Choroid plexus epithelial cell (primary cell): Measurements from ENCODE around the gene MEAK7.

ENCODE experiments used
- DNase-seq: peaks from one replicate; pipeline ENCODE4 v3.0.0-alpha.2; 2010; ENCODE audit warnings: low read depth
- H3K4me3 ChIP-seq: 2 replicates; pipeline ENCODE4 v1.5.1; 2011; ENCODE audit warnings: low read depth, mild to moderate bottlenecking, control low read depth, low read length, moderate library complexity
- TF ChIP-seq, protein P1 (sequence below): conservative IDR thresholded peaks from 2 replicates; pipeline ENCODE4 v1.5.1; 2011; ENCODE audit warnings: low read depth, mild to moderate bottlenecking, control low read depth, inconsistent platforms, low read length, moderate library complexity

The MEAK7 gene

DNA sequence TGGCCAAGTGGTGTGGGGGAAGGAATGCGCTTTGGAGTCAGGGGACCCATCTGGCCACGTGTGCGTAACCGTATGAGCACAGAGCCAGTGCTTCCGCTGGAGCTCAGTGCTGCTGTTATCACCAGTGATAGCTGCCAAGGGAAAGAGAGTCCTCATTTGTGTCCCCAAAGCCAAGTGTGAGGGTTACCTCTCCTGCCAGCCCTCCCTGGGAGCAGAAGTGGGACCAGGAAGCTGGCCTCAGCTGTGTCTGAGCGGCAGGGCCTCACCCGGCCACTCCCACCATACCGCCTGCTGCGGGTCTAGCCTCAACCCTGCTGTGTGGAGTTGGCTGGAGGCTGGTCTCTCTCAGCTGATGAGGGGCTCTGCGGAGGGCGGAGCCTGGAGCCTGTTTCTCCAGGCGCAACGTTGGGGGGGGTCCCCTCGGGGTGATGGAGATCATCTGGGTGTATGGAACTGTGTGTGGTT is 44.5 kb downstream of the MEAK7 start:
- H3K4me3 ChIP-seq = no peak overlapping the region
- TF ChIP-seq, protein P1, sequence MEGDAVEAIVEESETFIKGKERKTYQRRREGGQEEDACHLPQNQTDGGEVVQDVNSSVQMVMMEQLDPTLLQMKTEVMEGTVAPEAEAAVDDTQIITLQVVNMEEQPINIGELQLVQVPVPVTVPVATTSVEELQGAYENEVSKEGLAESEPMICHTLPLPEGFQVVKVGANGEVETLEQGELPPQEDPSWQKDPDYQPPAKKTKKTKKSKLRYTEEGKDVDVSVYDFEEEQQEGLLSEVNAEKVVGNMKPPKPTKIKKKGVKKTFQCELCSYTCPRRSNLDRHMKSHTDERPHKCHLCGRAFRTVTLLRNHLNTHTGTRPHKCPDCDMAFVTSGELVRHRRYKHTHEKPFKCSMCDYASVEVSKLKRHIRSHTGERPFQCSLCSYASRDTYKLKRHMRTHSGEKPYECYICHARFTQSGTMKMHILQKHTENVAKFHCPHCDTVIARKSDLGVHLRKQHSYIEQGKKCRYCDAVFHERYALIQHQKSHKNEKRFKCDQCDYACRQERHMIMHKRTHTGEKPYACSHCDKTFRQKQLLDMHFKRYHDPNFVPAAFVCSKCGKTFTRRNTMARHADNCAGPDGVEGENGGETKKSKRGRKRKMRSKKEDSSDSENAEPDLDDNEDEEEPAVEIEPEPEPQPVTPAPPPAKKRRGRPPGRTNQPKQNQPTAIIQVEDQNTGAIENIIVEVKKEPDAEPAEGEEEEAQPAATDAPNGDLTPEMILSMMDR = no peak
- DNase-seq = no peak

DNA sequence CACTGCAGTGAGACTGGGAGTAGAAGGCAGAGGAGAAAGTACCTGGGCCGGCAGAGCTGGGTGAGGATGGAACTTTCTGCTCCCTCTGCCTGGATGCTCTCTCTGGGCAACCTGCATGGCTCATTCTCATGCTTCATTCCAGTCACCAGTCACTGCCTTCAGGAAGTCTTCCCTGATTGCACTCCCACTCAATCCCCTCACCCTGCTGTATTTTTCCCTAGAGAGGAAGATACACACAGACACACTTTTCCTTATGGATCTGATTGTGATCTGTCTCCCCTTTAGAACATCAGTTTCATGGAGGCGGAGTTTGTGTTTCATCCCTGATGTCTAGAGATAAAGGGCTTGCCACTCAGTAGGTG is 44.9 kb downstream of the MEAK7 start:
- TF ChIP-seq, protein P1 = no peak
- no peak overlapping the region for H3K4me3 ChIP-seq
- DNase-seq = no peak

DNA sequence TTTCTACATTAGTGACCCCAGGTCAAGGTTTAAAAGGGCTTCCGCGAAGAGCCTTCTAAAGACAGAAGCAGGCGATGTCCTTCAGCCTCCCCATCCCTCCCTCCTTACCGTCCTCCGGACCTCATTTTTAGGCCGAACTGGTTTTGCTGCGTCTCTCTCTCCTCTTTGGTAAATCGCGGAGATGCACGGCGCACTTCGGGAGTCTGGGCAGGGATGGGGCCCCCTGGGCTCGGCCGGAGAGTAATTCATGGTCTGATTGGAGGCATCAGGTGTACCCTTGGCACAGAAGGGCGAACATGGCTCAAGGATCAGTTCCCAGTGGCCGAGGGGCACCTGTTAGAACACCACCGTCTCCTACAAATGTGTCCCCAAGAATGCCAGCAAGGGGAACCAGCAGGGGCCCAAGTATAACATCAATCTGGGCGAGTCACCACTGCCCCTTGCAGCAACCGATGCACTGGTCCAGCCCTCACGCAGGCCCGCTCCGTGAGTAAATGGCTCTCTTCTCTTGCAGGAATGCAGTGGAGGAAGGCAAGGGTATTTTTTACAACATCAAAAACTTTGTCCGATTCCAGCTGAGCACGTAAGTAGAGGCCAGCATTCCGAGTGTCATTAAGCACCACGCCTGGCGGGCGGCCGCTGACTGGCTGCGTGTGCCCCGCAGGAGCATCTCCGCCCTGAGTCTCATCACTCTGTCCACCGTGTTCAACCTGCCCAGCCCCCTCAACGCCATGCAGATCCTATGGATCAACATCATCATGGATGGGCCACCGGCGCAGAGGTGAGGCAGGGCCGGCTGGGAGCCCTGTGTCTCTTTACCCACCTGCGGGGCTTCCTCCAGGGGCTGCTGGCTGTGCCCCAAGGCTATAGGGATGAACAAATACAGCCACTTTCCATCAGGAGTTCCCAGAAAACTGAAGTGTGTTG is 45.6 kb downstream of the MEAK7 start:
- DNase-seq = no peak
- TF ChIP-seq, protein P1 = no peak
- no peak overlapping the region for H3K4me3 ChIP-seq

DNA sequence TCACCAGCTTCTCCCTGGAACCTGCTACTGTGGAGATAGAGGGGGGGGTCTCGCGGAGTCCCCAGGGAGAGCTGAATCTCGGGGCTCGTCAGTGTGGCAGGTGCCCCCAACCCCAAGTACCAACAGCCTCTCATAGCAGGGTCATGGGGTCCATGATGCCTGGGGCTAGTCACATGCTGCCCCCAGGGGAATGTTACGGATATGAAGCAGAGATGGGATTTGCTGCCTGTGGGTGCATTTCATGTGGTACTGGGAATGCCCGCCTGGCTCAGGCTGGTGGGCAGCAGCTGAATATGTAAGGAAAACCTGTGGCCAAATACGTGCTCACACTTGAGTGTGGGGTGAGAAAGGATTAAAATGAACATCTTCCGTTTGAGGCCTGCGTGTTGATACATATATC is 49.4 kb downstream of the MEAK7 start:
- TF ChIP-seq, protein P1 = no peak
- no peak overlapping the region for H3K4me3 ChIP-seq

More for the DNA sequence above, 49.4 kb downstream of the MEAK7 start:
- DNase-seq = no peak
